HG03175 (cell line): Measurements from ENCODE around the gene TSPAN3.

ENCODE experiments used
- ATAC-seq: cut with Tn5 transposase; IDR thresholded peaks from one replicate; pipeline ENCODE4 v1.9.1; 2021; ENCODE audit warnings: mild to moderate bottlenecking, moderate library complexity; ENCODE audit not compliant: unreplicated experiment

Gene TSPAN3

DNA sequence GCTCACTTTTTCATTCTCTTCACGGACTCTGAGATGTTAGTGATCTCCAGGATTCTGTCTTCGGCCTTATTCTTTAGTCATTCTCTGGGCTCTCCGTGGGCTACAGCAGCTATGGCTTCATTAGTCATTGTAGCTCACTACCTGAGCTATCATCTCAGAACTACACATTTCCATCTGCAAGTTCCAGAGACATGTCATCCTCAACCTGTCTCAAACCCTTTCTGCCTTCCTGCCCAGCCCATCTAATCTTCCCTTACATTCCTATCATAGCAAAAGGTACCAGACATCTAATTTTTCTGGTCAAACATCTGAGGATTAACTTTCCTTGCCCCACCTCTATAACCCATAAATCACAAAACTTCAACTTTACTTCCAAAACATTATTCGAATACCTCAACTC is 13.2 kb downstream of the TSPAN3 start:
- ATAC-seq = no peak

DNA sequence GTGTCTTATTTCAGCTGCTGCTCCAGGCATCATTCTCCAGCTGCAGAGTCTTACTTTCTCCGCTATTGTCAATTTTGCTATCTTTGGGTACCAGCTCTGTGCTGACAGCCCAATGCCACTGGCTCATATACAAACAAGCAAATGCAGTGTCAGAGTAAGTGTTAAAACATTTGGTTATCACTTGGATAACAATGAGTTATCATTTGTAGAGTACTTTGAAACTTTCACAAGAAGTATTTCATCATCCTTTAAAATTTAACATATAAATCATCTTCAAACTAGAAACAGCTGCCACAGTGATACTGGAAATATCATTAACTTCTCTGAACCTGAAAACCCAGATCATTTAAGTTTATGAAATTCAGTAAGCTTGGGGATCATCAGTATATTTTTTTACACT is 13.8 kb downstream of the TSPAN3 start:
- ATAC-seq = no peak

DNA sequence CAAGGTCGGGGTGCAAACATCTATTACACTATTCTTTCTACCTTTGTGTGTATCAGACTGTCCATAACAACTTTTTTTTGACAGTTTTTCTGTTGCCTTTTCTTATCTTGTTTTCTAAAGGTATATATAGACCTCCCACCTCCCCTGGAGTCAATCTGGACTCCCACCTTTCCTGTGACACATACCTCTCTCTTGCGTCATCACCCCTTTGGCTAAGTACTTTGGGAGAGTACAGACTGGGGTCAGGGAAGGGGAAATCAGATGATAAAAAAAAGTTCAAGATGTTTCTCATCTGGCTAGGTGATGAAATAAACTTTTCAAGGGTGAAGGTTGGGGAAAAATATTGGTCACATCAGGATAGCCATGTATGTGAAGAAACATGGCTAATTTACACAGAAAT is 17.2 kb downstream of the TSPAN3 start:
- ATAC-seq = no peak

DNA sequence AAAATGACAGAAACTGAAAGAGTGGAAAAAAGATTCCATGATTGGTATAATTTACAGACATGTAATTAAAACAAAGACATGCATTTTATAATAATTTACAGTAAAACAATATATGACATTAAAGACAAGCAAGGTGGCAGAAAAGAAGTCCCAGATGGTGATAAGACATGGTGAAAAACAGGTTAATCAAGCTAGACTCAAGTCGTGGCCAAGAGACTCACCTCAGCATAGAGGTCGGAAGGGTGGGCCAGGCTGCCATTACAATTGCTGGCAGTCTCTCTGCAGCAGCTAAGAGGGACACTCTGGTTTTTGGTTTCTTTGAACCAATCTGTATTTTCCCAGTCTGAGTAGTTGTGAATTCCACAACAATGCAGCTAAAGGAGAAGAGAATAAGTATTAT is 18.4 kb downstream of the TSPAN3 start:
- ATAC-seq = no peak

DNA sequence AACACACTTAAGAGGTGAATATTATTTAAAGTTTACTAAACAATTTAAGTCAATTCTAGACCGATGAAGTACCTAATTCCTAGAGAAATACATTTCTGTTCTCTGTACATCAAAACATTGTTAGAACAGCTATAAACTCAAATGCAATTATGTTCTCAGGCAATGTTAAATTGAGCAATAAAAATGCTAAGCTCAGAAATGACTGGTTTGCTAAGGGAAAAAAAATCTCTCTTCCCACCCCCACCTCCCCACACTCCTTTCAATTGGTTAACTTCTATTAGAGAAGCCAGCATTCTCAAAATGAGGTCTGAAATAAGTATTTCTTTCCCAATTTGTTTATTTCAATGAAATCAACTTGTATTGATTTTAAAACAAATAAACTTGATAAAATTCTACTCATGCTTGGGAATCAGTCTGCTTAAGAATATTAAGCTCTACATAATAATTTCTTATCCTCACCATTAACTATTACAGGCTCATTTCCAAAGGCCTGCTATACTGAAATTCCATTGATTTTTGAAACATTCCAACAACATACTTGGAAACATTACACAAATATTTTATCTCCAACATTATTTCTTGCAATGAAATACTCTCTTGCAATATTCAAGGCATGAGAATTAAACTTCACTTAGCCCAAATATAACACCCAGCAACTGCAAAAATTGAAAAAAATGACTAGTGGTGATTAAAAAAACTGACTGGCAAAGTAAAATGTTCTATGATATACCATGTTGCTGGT is 22.6 kb downstream of the TSPAN3 start:
- no peak for ATAC-seq

DNA sequence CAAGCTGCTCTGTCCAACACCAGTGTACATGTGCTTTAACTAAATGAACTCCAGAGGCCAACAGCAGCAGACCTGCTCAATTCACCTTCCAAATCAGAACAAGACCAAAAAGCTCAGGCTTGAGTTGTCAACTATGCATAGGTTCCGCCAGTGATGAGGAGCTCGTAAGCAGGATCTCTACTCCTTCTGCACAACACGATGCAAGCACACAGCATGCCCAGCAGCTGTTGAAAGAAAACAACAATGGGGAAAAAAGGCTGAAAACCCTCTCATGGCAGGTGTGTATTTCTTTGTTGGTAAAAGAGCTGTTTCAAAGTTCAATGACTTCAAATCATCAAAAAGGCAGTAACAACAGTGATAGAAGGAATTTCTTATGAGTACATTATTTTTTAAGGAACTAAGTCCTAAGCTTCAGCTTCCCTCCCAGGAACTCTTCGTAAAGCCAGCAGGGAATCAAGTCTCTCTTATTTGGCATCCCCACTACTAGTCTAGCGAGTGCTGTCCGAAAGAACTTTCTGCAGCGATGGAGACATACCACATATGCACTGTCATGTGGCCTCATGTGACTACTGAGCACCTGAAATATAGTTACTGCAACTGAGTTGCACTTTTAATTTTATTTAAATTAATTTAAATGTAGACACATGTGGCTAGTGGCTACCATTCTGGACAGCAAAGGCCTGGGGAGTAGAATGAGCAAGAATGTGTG is 24.1 kb downstream of the TSPAN3 start:
- ATAC-seq = no peak

DNA sequence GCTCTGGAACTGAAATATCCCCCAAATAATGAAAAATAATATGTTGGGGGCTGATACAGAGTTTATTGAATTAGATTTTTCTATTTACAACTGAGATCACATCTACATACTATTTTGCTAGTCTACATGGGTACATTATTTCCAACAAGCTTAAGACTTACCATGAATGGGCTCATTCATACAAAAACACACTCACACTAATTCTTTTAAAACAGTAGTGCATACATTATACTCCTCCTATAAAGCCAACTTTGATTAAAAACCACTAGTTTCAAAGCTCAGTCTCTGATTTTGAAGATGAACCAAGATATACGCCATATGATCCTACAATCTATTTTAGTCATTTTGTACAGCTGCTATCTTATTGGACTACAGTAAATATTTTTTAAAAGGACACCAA is 24.9 kb downstream of the TSPAN3 start:
- ATAC-seq = no peak

DNA sequence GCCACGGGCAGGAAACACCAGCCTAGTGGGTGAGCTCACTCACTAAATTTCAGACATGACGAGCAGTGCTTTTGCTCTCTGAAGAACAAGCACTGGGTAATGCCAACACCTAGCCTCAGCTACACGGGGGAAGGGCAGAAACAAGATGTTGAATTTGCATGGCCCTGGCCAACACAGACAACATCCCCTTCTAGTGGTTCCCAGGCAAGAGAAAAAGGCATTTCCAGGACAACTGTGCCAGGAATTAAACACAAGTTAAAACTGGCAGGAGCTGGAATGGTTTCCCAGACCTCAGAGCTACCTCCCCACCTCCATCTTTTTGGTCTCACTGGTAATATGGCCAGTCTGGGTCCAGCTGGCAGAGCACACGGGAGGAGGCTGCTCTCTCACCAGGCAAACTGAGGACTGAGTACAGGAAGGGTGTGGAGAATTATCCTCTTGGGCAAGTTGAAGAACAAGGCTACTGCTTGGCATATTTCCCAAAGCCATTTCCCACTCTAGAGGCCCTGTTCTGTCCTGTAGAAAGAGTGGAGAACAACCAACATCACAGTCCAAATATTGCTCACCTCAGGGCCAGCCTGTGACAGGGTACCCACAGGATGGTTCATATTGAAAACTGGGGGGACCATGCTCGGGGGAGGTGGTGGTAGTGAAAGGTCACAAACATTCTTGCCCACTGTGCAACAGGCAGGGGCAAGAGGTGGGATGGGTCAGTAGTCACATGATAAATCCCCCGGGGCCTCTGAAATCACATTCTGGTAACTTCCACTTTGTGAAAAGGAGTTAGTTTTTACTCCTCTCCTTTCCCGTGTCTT is 26.5 kb downstream of the TSPAN3 start:
- no peak for ATAC-seq

DNA sequence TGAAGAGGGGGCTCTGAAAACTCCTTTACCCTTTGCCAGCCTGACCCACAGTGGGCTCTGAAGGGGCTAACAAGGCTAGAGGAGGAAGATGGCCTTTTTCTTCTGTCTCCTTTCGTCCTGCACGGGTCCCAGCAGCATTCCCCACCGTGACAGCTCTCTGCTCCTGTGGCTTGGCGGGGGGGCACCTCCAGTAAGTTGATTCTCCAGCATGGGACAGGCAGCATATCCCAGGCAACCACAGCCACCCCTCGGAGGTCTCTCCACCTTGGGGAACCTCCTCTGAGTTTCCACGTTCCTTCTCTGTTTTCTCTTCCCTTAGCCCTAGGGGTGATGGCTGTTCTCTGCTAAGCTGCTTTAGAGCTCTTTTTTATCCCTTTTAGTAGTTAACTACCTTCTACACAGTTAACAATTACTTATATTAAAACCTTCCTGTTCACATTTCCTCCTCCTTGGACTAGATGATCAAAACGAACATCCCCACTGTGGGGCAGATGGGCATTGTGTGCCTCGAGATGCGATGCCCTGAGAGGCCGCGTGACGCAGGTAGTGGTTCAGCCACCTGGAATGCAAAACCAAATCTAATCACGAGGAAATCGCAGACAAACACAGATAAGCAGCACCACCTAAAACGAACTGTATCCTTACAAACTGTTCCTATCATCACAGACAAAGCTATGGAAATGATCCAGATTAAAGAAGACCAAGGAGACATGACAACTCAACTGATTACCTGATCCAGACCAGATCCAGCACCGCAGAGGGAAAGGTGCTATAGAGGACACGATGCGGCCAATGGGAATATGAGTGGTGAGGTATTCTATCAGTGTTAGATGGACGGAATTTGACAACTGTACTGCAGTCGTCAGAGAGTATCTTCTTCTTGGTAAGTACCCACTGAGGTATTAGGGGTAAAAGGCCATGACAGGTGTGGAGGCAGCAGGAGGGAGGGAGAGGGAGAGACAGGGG is 27.7 kb downstream of the TSPAN3 start:
- no peak for ATAC-seq

DNA sequence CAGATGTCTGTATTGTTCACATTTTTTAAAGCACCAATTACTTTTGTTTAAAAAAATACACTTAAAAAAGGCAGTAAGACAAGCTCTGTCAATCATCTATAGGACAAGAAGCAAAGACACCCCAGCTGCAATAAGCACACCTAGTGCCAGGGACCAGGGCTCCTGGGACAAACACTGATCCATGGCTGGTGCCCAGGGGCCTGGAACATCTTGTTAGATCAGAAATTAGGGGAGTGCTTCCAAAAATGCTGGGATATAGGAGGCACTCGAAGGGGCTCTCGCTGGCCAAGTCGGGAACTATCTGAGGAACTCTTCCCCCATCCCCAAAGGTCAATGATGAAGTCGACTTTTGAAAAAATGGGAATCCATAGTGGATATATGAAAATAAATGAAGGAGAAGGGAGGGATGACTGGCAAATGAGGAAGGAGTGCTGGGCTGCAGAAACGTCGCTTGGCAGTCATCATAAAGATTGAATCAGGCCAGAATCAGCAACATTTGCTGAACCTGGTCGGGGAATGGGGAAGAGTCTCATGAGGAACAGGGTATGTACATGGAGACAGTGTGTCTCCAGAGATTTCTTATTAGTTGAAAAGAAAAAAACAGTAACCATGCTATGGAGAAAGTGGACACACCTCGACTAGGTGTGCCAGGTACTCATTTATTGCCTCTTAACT is 28.5 kb downstream of the TSPAN3 start:
- no peak for ATAC-seq

DNA sequence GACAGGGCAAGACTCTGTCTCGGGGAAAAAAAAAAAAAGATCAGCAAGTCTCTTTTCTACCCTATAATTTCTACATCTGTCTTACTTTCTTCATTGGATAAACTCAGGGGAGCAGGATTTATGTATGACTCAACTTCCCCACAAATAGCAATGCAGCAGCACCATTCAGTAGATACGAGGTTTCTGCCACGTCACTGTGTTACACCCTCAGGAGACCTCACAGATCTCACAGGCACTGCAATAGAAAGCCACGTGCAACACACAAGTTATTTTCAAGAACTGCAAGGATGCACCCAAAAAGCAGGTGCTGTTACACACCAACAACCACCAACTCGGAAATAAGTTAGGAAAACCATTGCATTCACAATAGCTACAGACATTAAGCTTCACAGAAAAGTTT is 30.2 kb downstream of the TSPAN3 start:
- no peak for ATAC-seq

DNA sequence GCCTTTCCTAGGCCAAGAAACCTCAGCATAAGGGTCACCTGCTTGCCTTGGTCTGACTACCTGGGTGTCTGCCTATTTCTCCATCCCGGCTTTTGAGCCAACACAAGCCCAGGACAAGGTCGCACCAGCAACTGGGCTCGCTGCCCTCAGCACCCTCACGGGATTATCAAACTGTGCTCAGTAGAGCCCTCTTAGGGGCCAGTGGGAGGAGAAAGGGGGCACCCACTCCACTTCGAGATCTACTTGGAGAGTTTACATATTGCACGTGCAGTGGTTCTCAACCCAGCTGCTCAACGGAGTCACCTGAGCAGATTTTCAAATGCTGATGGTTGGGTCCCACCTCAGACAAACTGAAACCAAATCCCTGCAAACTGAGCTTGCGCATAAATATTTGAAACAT is 31.1 kb downstream of the TSPAN3 start:
- ATAC-seq = no peak

DNA sequence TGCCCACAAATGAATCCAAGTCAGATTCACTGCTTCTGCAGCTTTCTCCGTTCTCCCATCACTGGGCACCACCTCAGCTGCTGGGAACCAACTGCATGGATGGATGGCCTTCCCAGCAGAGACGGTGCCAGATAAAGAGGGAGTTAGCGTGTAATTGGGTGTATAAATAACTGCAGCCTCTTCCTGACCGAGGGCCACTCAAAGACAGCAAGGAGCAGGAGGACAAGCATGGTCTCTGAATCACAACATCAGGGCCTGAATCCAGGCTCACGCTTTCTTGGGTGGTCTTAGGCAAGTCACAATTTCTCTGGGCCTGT is 31.7 kb downstream of the TSPAN3 start:
- ATAC-seq = no peak

DNA sequence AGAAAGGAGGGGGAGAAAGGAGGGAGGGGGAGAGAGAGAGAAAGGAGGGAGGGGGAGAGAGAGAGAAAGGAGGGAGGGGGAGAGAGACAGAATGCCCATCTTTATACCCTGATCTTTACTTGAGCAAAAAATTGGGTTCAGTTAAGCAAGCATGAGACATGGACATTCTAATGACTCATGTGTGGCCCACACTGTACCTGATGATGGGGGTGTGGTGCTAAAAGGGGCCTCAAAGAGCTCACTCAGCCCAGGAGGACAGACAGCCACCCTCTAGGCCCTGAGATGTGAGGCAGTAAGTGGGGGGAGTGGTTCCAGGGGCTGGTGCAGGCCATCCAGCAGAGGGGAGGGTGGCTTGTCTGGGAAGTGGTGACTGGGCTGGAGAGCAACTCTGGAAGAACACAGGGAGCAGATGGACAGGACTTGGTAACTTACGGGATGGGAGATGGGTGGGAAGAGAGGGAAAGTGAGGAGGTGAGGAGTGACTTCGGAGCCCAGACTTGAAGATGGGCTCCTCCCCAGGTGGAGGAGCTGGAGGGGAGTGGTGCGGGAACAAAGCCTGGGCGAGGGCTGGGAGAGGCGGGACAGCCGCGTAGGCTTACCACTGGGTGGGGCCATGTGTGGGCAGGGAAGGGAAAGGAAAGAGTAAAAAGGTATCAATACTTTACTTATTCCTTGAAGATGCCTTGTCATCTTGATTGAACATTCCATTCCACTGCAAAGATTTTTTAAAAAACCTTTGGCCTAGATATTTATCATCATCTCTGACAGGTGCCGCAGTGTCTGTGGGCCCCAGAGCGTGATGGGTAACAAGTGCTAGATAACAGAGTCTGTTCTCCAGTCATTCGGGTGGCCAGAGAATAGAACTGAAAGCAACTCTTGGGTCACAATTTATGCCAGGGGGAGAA is 32.3 kb downstream of the TSPAN3 start:
- no peak for ATAC-seq

DNA sequence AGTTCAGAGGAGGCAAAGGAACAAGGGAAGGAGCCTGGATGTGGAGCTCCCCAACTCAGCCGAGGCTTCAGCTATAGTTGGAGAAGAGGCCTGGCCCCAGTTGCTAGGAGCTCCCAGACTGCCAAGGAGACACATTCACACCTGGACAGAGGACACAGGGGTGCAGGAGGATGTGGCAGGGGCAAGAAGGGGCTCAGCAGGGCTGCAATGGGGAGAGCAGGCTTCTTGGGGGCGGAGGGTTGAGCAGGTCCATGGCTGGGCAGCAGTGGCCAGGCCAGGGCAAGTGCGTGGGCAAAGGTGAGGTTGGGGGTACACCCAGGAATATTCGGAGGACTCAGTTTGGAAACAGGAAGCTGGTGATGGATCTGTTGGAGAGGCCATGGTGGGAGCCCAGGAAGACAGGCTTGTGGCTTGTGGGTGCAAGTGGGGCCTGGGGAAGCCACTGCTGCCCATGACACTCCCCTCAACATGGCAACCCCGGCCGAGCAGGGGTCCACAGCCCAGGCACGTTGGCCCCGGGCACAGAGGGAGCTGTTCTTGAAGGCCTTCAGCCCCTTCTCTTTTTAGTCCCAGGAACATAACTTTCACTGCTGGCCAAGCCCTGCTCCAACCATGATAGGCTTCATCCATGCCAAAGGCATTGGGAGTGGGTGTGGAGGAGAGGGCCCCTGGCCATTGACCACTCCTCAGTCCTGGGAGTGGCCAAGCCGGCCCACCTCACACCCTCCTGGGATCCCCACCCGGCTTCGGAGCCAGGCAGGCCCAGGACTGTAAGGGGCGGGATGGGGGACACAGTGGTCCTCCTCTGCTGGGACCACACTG is 33.3 kb downstream of the TSPAN3 start:
- no peak for ATAC-seq

DNA sequence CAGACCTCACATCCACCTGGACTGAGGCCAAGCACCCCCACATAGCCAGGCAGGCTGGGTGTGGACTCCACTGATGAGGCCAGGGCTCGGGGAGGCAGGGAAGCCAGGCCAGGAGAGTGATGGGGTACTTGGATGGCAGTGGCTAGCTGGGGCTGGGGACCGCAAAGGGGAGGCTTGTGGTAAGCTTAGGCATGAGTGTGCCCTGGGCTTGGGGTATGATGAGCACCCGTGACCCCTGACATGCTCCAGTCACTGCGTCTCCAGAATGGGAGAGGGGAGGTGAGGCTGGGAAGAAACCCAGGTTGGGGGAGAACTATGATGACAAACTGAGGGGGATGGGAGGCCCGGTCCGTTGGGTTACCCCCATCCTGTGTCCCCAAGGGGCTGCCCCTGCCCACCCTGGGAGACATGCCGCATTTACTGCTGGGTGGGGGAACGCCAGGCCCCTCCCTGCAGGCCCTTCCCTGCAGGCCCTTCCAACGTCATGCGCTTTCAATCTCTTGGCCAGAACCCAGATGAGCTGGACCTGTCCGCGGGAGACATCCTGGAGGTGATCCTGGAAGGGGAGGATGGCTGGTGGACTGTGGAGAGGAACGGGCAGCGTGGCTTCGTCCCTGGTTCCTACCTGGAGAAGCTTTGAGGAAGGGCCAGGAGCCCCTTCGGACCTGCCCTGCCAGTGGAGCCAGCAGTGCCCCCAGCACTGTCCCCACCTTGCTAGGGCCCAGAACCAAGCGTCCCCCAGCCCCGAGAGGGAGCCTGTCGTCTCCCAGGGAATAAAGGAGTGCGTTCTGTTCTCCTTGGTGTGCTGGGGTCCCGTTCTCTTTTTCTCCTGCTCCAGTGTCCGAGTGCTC is 34.1 kb downstream of the TSPAN3 start:
- ATAC-seq = no peak

DNA sequence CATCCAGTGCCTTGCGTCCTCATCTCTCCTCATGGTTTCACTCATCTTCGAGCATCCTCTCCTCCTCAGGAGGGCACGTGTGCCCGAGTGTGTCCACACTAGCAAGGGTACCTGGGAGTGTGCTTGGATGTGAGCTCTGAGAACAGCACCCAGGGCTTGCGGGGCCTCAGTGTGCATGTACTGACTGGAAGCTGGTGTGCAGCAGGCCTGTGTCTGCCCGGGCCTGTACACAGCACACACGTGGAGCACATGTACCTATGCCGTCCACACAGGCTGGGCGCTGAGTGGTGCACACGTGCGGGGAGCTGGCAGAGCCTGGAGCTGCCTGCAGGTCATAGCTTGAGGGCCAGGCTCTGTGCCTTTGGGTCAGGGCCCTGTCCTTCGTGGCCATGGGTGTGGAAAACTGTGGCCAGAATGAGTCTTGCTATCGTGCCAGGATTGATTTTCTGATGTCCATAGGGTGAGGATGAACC is 34.9 kb downstream of the TSPAN3 start:
- no peak for ATAC-seq
